PC-3 (cell line): Measurements from ENCODE around the gene MAPK1.

ENCODE experiments used
- CTCF ChIP-seq: fragments of 300-600 bp; sonication (generic); conservative IDR thresholded peaks from 2 replicates; pipeline ENCODE4 v1.5.1; 2017; ENCODE audit warnings: antibody characterized with exemption, low read depth, mild to moderate bottlenecking, low read length
- EZH2 ChIP-seq: fragments of 300-600 bp; sonication (generic); IDR thresholded peaks from one replicate; pipeline ENCODE4 v1.6.1; 2017; ENCODE audit warnings: antibody characterized with exemption, mild to moderate bottlenecking, low read length; ENCODE audit not compliant: unreplicated experiment
- EZH2phosphoT487 ChIP-seq: fragments of 300-600 bp; sonication (generic); IDR thresholded peaks from 2 replicates; pipeline ENCODE4 v1.6.1; 2018; ENCODE audit warnings: mild to moderate bottlenecking, antibody characterized with exemption, low read length, borderline replicate concordance

- no peak for TF ChIP-seq CTCF
- no peak for TF ChIP-seq EZH2
- TF ChIP-seq EZH2phosphoT487: no peak
Measured at GRCh38 chr22:21860491-21861039, 6.9 kb downstream of the MAPK1 start.
